Measurements from ENCODE around the gene SPAG4.

SPAG4 gene

DNA sequence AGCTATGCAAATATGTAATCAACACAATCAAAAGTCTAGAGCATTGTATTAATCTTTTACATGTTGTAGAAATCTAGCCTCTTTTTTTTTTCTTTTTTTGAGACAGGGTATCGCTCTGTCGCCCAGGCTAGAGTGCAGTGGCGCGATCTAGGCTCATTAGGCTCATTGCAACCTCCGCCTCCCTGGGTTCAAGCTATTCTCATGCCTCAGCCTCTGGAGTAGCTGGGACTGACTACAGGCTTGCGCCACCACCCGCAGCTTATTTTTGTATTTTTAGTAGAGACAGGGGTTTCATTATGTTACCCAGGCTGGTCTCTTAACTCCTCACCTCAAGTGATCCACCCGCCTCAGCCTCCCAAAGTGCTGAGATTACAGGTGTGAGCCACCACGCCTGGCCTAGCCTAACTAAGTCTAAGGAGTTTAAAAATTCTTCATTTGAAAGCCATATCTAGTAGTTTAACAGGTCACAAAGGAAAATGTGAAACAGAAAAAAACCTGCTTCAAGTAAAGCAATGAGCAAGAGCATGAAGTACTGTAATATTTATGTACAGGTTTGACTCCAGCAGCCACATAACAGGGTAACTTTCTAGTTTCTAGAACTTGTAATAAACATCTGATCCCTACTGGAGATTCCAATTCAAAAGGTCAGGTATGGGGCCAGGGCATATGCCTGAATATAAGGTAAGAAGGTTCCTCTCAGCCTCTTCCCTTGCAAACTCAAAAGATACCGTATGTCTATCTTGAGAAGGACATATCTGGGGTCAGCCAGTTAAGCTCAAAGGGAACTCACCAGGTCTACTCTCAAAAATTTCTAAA, 44.7 kb downstream of the SPAG4 start:
- DNase-seq, result no peak

DNA sequence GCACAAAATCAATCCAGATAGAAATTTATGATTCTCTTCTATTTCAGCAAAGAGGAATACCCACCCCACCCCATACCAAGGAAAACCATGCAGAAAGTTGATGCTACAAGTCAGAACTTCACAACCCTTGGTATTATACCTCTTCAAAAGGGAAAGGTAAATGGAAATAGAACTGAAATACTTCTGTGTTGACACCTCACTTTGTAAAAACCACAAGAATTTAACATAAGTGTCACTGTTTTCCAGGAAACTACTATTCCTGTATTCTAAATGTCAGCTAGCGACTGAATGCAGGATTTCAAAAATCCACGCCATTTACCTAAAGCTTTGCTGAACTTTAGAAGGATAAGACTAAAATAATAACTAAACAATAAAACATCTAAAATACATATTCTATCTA, 45.4 kb downstream of the SPAG4 start:
- DNase-seq, result no peak

DNA sequence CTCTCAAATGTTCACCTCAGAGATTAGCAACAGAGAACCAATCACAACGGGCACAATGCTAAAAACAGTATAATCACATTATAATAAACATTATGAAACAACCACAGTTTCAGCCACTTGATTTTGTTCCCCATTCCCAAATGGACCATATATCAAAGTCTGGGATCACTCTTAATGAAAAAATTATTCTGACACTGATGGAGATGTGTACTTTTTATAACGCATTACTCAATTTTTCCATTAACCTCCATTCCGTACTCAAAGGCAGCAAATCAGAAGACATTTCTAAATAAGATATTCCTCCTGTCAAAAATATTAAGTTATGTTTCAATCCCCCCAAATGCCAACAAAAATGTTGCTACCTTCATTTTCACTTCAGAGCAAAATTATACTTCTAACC, 46.3 kb downstream of the SPAG4 start:
- no peak for DNase-seq

DNA sequence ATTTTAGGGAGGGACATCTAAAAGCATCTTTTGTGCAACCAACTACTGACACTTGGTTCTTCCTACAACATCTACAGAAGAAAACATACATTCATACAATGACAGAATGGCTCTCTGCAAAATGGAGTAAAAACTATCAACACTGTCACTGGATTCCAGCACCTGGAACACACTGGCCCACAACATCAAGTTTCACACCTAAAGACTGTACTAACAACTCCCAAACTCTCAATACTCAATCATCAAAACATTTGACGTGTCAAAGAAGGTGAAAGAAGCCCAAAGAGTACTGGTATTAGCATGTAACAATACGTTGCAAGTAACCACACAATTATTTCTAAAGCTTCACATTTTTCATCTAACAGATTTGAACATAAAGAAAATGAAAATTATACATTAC, 46.9 kb downstream of the SPAG4 start:
- DNase-seq, result no peak

DNA sequence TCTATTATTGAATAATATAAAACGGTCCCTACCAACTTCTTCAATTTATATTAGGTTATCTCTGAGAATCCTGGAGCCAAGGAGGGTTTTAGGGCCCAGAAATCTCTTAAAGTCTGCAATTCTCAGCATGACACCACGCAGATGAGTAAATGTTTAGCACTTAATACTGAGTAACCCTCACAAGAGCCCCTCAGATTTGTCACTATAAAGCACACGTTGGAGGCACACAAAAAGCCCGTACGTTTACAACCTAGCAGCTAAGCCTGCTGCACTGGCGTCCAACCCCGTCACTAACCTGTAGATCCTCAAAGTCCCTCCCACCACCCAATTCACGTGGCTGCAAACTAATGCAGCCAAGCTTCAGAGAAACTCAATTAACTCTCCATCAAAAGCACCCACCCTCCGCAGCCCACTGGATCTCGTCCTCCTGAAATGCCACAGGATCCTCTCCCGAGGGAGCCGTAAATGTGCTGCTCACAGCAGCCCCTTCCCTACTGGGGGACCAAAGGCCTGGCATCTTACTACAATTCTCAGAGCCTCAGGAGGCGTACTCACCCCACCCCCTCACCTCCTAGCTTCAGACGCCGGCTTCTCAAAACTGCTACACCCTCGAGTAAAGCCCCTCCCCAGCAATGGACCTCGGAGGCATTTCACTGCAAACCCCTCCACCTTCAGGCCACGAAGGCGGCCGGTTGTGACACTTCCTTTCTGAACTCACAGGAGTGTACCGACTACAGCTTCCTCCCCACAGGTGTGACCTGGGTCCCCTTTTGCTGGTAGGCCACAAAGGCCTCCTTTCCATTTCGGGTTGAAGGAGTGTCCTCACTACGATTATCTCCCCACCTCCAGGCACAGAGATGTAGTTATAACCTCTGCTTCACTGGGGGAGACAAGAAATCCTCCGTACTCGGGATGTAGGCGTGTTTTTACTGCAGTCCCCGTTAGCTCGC, 48.2 kb downstream of the SPAG4 start:
- DNase-seq, result no peak

DNA sequence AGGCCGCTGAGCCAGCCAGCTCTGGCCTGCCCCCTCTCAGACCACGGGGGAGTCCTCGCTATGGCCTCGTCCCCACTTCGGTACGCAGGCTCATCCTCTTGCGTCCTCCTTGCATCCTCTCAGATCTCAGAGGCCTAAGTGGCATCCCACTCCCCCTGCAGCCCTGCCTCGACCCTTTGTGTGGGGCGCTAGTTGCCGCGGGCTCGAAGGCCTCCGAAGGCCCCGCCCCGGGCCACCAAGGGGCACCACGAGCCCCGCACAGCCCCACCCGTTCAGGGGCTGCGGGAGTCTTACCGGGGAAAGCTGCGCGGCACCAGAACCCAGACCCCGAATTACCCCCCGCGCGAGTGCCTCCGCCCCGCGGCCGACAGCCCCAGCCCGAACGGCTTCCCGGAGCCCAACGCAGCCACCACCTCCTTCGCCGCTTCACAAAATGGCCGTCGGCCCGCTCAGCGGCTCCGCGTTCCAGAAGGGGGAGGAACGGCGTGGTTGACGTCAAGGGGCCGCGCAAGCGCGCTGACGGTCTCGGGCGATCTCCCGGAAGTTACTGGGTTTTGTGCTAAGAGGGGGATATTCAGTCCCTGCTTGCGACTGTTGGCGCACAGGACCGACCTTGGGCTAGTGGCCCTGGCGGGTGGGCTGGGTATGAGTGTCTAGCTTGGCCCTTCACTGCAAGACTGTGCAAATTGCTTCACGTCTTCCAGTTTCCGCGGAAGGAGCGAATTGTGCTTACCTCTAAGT, 49.0 kb downstream of the SPAG4 start, which contains the start of the genes CPNE1 and RBM12:
TSS of gene CPNE1 (minus strand) at position 435 of the 741 bp plus-strand sequence. CDS start 31,977 bp downstream, outside the sequence.
TSS of gene RBM12 (minus strand) at position 435 of the 741 bp plus-strand sequence. CDS start 9,578 bp downstream, outside the sequence.
- peak; percentile 15 to 71 for DNase-seq

DNA sequence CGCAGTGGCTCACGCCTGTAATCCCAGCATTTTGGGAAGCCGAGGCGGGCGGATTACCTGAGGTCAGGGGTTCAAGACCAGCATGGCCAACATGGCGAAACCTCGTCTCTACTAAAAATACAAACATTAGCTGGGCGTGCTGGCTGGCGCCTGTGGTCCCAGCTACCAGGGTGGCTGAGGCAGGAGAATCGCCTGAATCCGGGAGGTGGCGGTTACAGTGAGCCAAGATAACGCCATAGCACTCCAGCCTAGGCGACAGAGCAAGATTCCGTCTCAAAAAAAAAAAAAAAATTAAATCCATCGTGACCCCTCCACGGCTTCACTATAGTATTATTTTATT, 50.3 kb downstream of the SPAG4 start:
- DNase-seq, result no peak

DNA sequence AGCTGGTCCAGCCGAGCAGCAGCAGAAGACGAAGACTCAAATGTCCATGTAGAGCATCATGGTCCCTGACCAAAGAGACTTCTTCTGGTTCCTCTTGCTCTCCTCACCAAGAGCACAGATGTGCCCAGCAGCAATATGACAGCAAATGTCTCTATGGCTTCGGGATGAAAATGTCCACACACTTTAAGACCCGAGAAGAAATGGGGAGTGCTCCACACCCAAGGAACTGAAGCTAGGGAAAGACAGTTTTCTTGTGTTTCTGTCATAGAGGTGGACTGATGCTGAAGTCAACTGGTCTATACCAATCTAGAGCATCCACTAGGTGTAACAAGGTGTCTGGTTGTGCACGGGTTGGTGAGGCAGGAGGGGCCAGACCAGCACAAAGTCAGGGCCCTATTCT, 53.6 kb downstream of the SPAG4 start:
- no peak for DNase-seq

DNA sequence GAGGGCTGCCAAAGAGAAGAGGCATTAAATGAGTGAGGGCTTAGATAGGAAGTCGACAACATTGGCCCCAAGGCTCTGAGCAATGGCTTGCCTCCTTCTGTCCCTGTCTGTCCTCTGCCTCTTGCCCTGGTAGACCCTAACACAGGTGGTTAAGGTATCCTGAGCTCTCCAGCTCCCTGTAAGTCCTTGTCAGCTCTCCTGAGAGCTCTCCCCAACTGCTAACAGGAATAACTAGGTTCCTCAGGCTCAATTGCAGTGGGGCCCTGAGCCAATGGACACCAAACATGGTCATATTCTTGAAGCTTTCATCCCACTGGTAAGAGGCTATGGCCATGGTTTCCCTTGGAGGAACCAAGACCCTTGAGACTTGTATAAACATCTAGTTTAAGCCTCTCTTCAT, 54.1 kb downstream of the SPAG4 start:
- DNase-seq, result no peak
